GM19468 (cell line): Measurements from ENCODE around the gene OSBPL3.

Experiments used
- ATAC-seq: cut with Tn5 transposase; IDR thresholded peaks from one replicate; pipeline ENCODE4 v1.9.1; 2021; ENCODE audit warnings: mild to moderate bottlenecking, moderate library complexity, moderate number of reproducible peaks; ENCODE audit not compliant: unreplicated experiment; ENCODE audit errors: extremely low read depth

The OSBPL3 gene

GRCh38 chr7:24903559-24903958, 76.4 kb downstream of the OSBPL3 start:
- no peak for ATAC-seq

GRCh38 chr7:24902931-24903330, 77.0 kb downstream of the OSBPL3 start:
- ATAC-seq, result no peak

GRCh38 chr7:24902276-24902675, 77.7 kb downstream of the OSBPL3 start:
- no peak for ATAC-seq

GRCh38 chr7:24899905-24900304, 80.1 kb downstream of the OSBPL3 start:
- ATAC-seq, result peak; percentile 57

- no peak for ATAC-seq
Observed at GRCh38 chr7:24899161-24899560, 80.8 kb downstream of the OSBPL3 start.

- ATAC-seq, result no peak
Observed at GRCh38 chr7:24898691-24899090, 81.3 kb downstream of the OSBPL3 start.

GRCh38 chr7:24896031-24896501, 83.9 kb downstream of the OSBPL3 start:
- peak; percentile 41 for ATAC-seq

GRCh38 chr7:24894429-24895221, 85.4 kb downstream of the OSBPL3 start:
- no peak for ATAC-seq

GRCh38 chr7:24891311-24891735, 88.7 kb downstream of the OSBPL3 start:
- ATAC-seq, result no peak

- ATAC-seq, result no peak
Observed at GRCh38 chr7:24889611-24890010, 90.4 kb downstream of the OSBPL3 start.

- ATAC-seq, result no peak
Observed at GRCh38 chr7:24888653-24889052, 91.3 kb downstream of the OSBPL3 start.

- no peak for ATAC-seq
Observed at GRCh38 chr7:24885716-24886115, 94.3 kb downstream of the OSBPL3 start.

- no peak for ATAC-seq
Observed at GRCh38 chr7:24885305-24885704, 94.7 kb downstream of the OSBPL3 start.

- no peak for ATAC-seq
Observed at GRCh38 chr7:24884401-24884800, 95.6 kb downstream of the OSBPL3 start.

GRCh38 chr7:24883622-24884013, 96.4 kb downstream of the OSBPL3 start:
- ATAC-seq, result no peak

GRCh38 chr7:24882989-24883621, 96.9 kb downstream of the OSBPL3 start:
- ATAC-seq, result no peak

- ATAC-seq, result no peak
Observed at GRCh38 chr7:24881623-24882022, 98.4 kb downstream of the OSBPL3 start.

- no peak for ATAC-seq
Observed at GRCh38 chr7:24880886-24881285, 99.1 kb downstream of the OSBPL3 start.

- no peak for ATAC-seq
Observed at GRCh38 chr7:24879291-24879690, 100.7 kb downstream of the OSBPL3 start.

GRCh38 chr7:24877790-24878311, 102.1 kb downstream of the OSBPL3 start:
- peak; percentile 70 for ATAC-seq

GRCh38 chr7:24874791-24875190, 105.2 kb downstream of the OSBPL3 start:
- ATAC-seq, result no peak
